Esophagus muscularis mucosa (tissue), 4 donors: Measurements from ENCODE around the gene HK1. TPM values are rescaled to one million over a fixed set of nuclear protein-coding genes. Genes with fewer than 3 reads are reported as not detected.
"Not testable (repeated sequence)": the region's sequence is repeated elsewhere in the genome, so short reads cannot be mapped to it uniquely, and the experiment has no call there.

ENCODE experiments used
- DNase-seq: peaks from one replicate; pipeline ENCODE4 v3.0.0-alpha.2; 2017; ENCODE audit errors: extremely low spot score
- H3K27ac ChIP-seq, 4 donors: fragments of 200-600 bp; sonication (generic); replicated peaks in 1 of 4; 1 replicate in 3 of 4; 2 replicates in 1 of 4; pipeline ENCODE4 v1.5.1; 2016 to 2019; ENCODE audit warnings: mild to moderate bottlenecking in 1 of 4
- H3K27me3 ChIP-seq, 4 donors: fragments of 200-600 bp; sonication (generic); one replicate each; pipeline versions ENCODE4 v1.5.1 to v1.6.0; 2016 to 2019
- H3K36me3 ChIP-seq, 4 donors: fragments of 200-600 bp; sonication (generic); one replicate each; pipeline ENCODE4 v1.5.1; 2016 to 2019
- H3K4me1 ChIP-seq, 4 donors: fragments of 200-600 bp; sonication (generic); one replicate each; pipeline ENCODE4 v1.5.1; 2016 to 2019
- H3K4me3 ChIP-seq, 4 donors: fragments of 200-600 bp; sonication (generic); 1 replicate in 2 of 4; 2 replicates in 2 of 4; pipeline ENCODE4 v1.5.1; 2016 to 2019; ENCODE audit warnings: mild to moderate bottlenecking in 4 of 4, moderate library complexity in 1 of 4
- H3K9me3 ChIP-seq, 4 donors: fragments of 200-600 bp; sonication (generic); 1 replicate in 3 of 4; 2 replicates in 1 of 4; pipeline ENCODE4 v1.5.1; 2016 to 2019
- EP300 ChIP-seq: sonication (generic); formaldehyde crosslinking; IDR thresholded peaks from one replicate; pipeline ENCODE4 v1.6.1; 2017; ENCODE audit warnings: antibody characterized with exemption
- POLR2A ChIP-seq: fragments of 450-650 bp; IDR thresholded peaks from one replicate; pipeline ENCODE4 v1.6.1; 2017; ENCODE audit warnings: antibody characterized with exemption, moderate library complexity, mild to moderate bottlenecking, low read depth
- POLR2AphosphoS5 ChIP-seq, 2 donors: sonication (generic); formaldehyde crosslinking; IDR thresholded peaks; one replicate each; pipeline ENCODE4 v1.6.1; 2017; ENCODE audit warnings: antibody characterized with exemption in 2 of 2
- WGBS: methylation state at CpG from one replicate; pipeline ENCODE4 v1.1.5; 2018; 5-methylcytosine and 5-hydroxymethylcytosine counted together
- intact Hi-C: fragments of 100-400 bp; cut with DNase I; formaldehyde crosslinking; loops from one replicate; pipeline ENCODE4 v1.15.1; 2023
- total RNA-seq, 4 donors: library from RNA; depleted of rRNA; stranded (reverse); fragments of >200 nt; gene quantifications; one replicate each; pipeline versions ENCODE4 v1.1.0 to v1.2.1, GENCODE V29; 2016
- TF ChIP-seq, protein P1 (sequence below), 3 experiments: fragments of 200-600 bp in 2 of 3; fragments of 450-650 bp in 1 of 3; sonication (generic) in 2 of 3; IDR thresholded peaks; one replicate each; pipeline ENCODE4 v1.5.1; 2017 to 2019; ENCODE audit warnings: antibody characterized with exemption in 3 of 3, mild to moderate bottlenecking in 2 of 3, moderate library complexity in 1 of 3

Gene HK1
- total RNA-seq, 4 donors from 2014 or later: 114 to 188 (median 151) TPM

DNA sequence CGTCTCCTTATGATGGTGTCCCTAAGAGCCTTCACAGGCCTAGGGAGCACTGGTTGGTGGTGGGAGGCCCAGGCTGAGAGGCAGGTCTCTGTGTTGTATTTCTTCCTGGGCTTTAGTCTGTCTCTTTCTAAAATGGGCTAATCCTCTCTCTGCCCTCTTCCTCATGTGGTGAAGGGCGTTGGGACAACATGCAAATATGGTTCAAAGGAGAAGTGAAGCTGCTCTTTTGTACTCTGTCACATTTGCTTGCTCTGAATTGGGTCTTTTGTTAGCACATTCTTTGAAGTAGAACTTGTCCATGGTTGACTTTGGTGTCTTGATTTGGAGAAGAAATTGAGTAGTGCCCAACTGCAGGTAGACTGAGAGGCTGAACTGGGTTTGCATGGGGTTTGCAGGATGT, 814 bp downstream of the HK1 start:
- no peaks in the 10 kb centered on the region for H3K27me3 ChIP-seq
- TF ChIP-seq POLR2A (no peak), POLR2AphosphoS5 (IDR thresholded peaks at IDR 0.05) (no peak), EP300 (no peak)
- TF ChIP-seq, protein P1, sequence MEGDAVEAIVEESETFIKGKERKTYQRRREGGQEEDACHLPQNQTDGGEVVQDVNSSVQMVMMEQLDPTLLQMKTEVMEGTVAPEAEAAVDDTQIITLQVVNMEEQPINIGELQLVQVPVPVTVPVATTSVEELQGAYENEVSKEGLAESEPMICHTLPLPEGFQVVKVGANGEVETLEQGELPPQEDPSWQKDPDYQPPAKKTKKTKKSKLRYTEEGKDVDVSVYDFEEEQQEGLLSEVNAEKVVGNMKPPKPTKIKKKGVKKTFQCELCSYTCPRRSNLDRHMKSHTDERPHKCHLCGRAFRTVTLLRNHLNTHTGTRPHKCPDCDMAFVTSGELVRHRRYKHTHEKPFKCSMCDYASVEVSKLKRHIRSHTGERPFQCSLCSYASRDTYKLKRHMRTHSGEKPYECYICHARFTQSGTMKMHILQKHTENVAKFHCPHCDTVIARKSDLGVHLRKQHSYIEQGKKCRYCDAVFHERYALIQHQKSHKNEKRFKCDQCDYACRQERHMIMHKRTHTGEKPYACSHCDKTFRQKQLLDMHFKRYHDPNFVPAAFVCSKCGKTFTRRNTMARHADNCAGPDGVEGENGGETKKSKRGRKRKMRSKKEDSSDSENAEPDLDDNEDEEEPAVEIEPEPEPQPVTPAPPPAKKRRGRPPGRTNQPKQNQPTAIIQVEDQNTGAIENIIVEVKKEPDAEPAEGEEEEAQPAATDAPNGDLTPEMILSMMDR (IDR thresholded peaks at IDR 0.05): no peak
- H3K9me3 ChIP-seq: no peaks in the 10 kb centered on the region
- intact Hi-C loops: no loop called here
- H3K4me3 ChIP-seq: no peak overlapping the region
- H3K4me1 ChIP-seq: peaks cover 0 to 5% (median 0%) of the 10 kb centered on the region in 4 donors
- no peaks in the 10 kb centered on the region for H3K36me3 ChIP-seq
- H3K27ac ChIP-seq: no peak overlapping the region
- DNase-seq: no peak
- 85% methylated on average over 2 of the region's 2 CpGs for WGBS

DNA sequence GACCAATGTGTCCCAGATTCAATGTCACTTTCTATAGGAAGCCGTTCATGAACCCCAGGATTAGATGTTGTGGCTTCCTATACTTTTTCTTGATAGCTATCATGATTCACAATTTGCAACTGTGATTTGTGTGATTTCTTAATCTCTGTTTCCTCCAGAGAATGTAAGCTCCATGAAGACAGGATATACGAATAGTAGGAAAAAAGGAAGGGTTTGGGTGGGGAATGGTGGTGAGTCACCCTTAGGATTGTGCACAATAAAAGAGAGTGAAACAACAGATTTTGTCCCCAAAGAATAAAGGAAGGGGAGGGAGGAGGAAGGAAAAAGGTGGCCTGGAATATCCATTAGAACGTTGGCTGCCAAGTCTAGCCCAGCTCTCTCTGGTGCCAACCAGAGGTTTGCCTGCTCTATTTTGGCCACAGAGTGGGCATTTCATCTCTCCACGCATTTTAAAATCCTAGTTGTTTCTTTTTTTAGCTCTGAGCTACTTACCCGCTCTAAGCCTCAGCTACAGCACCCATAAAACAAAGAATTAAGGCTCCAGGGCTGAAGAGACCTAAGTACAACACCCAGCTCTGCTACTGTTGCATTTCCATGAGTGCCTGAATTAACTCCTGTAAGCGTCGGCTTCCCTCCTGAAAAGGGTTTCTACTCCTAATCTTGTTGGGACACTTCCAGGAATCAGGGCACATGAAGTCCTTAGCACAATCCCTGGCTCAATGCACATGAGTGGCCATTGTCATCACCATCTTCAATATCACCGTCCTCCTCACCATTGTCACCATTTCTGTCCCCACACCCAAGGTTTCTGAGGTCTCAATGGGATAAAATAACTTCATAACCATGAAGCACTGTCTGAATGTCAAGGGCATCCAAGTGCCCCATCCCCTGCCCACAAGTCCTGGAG, 3.5 kb downstream of the HK1 start:
- Histone ChIP-seq H3K9me3 (no peaks in the 10 kb centered on the region), H3K36me3 (no peaks in the 10 kb centered on the region), H3K4me1 (peaks cover 0 to 5% (median 0%) of the 10 kb centered on the region in 4 donors), H3K4me3 (no peak overlapping the region), H3K27ac (no peak overlapping the region), H3K27me3 (no peaks in the 10 kb centered on the region)
- intact Hi-C loops: no loop called here
- 83% methylated on average over 8 of the region's 8 CpGs for WGBS
- TF ChIP-seq EP300 (no peak), POLR2A (no peak), POLR2AphosphoS5 (IDR thresholded peaks at IDR 0.05) (no peak)
- TF ChIP-seq, protein P1 (IDR thresholded peaks at IDR 0.05): no peak
- no peak for DNase-seq

DNA sequence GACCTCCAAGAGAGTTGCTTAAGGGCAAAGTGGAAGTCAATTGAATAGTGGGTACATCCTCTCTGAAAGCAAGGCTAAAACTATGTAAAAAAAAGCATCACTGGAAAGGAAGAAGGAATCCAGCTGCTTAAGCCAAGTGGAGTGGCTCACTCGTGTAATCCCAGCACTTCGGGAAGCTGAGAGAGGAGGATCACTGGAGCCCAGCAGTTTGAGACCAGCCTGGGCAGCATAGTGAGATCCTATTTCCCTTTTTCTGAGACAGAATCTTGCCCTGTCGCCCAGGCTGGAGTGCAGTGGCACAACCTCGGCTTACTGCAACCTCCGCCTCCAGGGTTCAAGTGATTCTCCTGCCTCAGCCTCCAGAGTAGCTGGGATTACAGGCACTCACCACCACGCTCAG, 6.1 kb downstream of the HK1 start:
- intact Hi-C loops, DNase-seq, H3K27me3 ChIP-seq, H3K27ac ChIP-seq, H3K4me3 ChIP-seq, H3K4me1 ChIP-seq, H3K36me3 ChIP-seq, H3K9me3 ChIP-seq: not testable (repeated sequence)
- 76% methylated on average over 6 of the region's 6 CpGs for WGBS

DNA sequence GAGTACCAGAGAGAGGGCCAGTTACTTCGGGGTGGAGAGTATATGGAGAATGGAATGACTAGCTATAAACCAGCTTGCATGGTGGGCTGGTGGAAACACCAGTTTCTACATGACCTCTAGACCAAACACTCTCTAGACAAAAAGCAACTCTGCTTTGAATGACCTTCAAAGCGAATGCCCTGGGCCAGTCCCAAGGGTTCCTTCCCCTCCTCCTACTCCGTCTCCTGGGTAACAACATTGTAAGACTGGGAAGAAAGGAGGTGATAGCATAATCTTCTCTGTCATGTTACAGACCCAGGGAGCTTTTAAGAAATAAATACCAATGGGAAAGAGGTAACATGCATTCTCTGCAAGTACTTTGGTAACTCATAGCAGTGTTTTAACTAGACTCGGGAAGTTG, 7.4 kb downstream of the HK1 start:
- Histone ChIP-seq H3K4me3 (no peak overlapping the region), H3K9me3 (no peaks in the 10 kb centered on the region), H3K27ac (no peak overlapping the region), H3K27me3 (no peaks in the 10 kb centered on the region), H3K4me1 (no peaks in the 10 kb centered on the region), H3K36me3 (no peaks in the 10 kb centered on the region)
- WGBS: 91% methylated on average over 4 of the region's 4 CpGs
- TF ChIP-seq EP300 (no peak), POLR2A (no peak), POLR2AphosphoS5 (IDR thresholded peaks at IDR 0.05) (no peak)
- TF ChIP-seq, protein P1 (IDR thresholded peaks at IDR 0.05): no peak
- no peak for DNase-seq
- intact Hi-C loops: no loop called here

DNA sequence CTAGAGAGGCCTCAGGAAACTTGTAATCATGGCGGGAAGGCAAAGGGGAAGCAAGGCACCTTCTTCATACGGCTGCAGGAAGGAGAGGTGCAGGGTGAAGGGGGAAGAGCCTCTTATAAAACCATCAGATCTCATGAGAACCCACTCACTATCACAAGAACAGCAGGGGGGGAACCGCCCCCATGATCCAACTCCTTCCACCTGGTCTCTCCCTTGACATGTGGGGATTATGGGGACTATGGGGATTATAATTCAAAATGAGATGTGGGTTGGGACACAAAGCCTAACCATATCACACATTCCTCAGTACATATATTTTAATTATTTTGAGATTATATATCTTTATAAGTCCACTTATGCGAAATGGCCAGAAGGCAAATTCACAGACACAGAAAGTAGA, 8.9 kb downstream of the HK1 start:
- no peak overlapping the region for H3K4me3 ChIP-seq
- DNase-seq: no peak
- H3K4me1 ChIP-seq: no peaks in the 10 kb centered on the region
- H3K36me3 ChIP-seq: no peaks in the 10 kb centered on the region
- no peak overlapping the region for H3K27ac ChIP-seq
- H3K9me3 ChIP-seq: no peaks in the 10 kb centered on the region
- no peak for TF ChIP-seq EP300
- no peak for TF ChIP-seq POLR2A
- TF ChIP-seq, protein P1 (IDR thresholded peaks at IDR 0.05): no peak
- no peak for TF ChIP-seq POLR2AphosphoS5 (IDR thresholded peaks at IDR 0.05)
- 82% methylated on average over 4 of the region's 4 CpGs for WGBS
- no peaks in the 10 kb centered on the region for H3K27me3 ChIP-seq
- intact Hi-C loops: no loop called here
